ENCODE measurements around the gene SLC38A3.
"Not testable (repeated sequence)": the region's sequence is repeated elsewhere in the genome, so short reads cannot be mapped to it uniquely, and the experiment has no call there.

The SLC38A3 gene

GRCh38 chr3:50224639-50225038 is 19.6 kb downstream of the SLC38A3 start:
- H3K4me1 ChIP-seq (ENCODE audit: control insufficient read depth, insufficient read depth, low read length), result peaks cover 19% of the 10 kb centered on the region
- H3K9me3 ChIP-seq (ENCODE audit: control insufficient read depth, insufficient read depth, low read depth, low read length), result no peaks in the 10 kb centered on the region
- no peaks in the 10 kb centered on the region for H3K36me3 ChIP-seq (ENCODE audit: control insufficient read depth, insufficient read depth, low read length)
- H3K27me3 ChIP-seq (ENCODE audit: control insufficient read depth, insufficient read depth, low read length), result peaks cover 4% of the 10 kb centered on the region; the same call in 1 of the 2 replicates
- no peak overlapping the region for H3K27ac ChIP-seq (ENCODE audit: low read depth, low read length)
- H3K9ac ChIP-seq (ENCODE audit: low read length), result no peak overlapping the region
- no peak overlapping the region for H3K4me3 ChIP-seq (ENCODE audit: low read depth, low read length)

- H3K9me3 ChIP-seq (ENCODE audit: control insufficient read depth, insufficient read depth, low read depth, low read length), result no peaks in the 10 kb centered on the region
- H3K4me1 ChIP-seq (ENCODE audit: control insufficient read depth, insufficient read depth, low read length), result peaks cover 11% of the 10 kb centered on the region
- H3K27ac ChIP-seq (ENCODE audit: low read depth, low read length), result no peak overlapping the region
- H3K27me3 ChIP-seq (ENCODE audit: control insufficient read depth, insufficient read depth, low read length), result peaks cover 4% of the 10 kb centered on the region; the same call in 1 of the 2 replicates
- peak overlapping the region; percentile 44 for H3K9ac ChIP-seq (ENCODE audit: low read length)
- no peaks in the 10 kb centered on the region for H3K36me3 ChIP-seq (ENCODE audit: control insufficient read depth, insufficient read depth, low read length)
- peak overlapping the region; percentile 64 for H3K4me3 ChIP-seq (ENCODE audit: low read depth, low read length)
Measured at GRCh38 chr3:50226888-50227389, 21.9 kb downstream of the SLC38A3 start.

DNA sequence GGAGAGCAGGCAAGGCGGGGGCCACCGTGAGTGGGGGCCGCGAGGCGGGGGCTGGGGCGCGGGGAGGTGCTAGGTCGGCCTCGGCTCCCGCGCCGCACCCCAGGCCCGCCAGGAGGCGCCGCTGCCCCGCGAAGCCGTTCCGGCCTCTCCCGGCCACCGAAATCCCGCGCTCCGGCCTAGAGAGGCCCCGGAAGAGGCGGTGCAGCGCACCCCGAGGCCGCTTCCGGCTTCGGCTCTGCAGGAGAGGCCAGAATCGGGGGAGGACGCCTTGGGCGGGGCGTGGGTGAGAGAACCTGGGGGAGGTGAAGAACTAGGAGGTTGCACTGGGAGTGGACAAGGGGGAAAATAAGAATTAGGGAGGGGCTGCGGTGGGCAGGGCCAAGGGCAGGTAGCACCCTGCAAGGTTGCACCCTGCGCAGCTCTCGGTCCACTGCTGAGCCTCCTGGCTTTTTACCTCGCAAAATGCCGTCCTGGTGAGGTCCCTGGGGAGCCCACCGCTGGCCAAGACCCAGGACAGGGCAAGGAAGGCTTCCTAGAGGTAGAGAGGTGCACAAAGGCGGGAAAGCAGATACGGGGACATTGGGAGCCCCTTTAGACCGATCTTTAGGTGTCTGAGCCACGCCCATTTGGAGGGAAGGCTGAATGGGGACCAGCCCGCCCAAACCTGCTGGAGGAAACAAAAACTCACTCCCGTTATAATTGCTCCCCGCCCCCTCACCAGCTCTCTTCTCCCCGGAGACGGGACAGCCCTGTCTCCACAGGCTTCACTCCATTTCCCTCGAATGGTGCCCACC is 22.5 kb downstream of the SLC38A3 start:
- Histone ChIP-seq H3K27me3 (ENCODE audit: control insufficient read depth, insufficient read depth, low read length) (peaks cover 4% of the 10 kb centered on the region; the same call in 1 of the 2 replicates), H3K27ac (ENCODE audit: low read depth, low read length) (peak overlapping the region; percentile 48), H3K9ac (ENCODE audit: low read length) (peak overlapping the region; percentile 81), H3K36me3 (ENCODE audit: control insufficient read depth, insufficient read depth, low read length) (no peaks in the 10 kb centered on the region), H3K9me3 (ENCODE audit: control insufficient read depth, insufficient read depth, low read depth, low read length) (no peaks in the 10 kb centered on the region), H3K4me3 (ENCODE audit: low read depth, low read length) (peak overlapping the region; percentile 83), H3K4me1 (ENCODE audit: control insufficient read depth, insufficient read depth, low read length) (peaks cover 11% of the 10 kb centered on the region)

GRCh38 chr3:50228184-50228763 is 23.2 kb downstream of the SLC38A3 start:
- not testable (repeated sequence) for H3K27me3 ChIP-seq (ENCODE audit: control insufficient read depth, insufficient read depth, low read length); H3K9me3 ChIP-seq (ENCODE audit: control insufficient read depth, insufficient read depth, low read depth, low read length); H3K36me3 ChIP-seq (ENCODE audit: control insufficient read depth, insufficient read depth, low read length)
- peak overlapping the region; percentile 48; the same call in 1 of the 2 replicates for H3K27ac ChIP-seq (ENCODE audit: low read depth, low read length)
- H3K9ac ChIP-seq (ENCODE audit: low read length), result peak overlapping the region; percentile 81
- peak overlapping the region; percentile 83 for H3K4me3 ChIP-seq (ENCODE audit: low read depth, low read length)
- H3K4me1 ChIP-seq (ENCODE audit: control insufficient read depth, insufficient read depth, low read length), result peaks cover 13% of the 10 kb centered on the region

DNA sequence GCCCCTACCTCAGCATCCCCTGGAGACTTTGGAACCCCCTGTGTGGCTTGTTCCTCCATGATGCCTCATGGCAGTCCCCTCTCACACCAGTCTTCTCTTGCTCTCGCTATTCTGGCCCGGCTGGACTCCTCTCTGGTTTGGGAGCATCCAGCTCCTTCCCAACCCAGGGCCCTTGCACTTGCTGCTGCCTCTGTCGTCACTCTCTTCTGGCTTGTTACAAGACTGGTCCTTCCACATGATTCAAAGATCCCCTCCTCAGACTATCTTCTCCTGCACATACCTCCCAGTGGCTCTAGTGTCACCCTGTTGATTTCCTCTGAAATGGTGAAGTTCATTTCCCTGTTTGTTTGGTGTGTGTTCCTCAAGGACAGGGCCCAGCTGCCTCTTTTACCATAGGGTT is 24.4 kb downstream of the SLC38A3 start:
- H3K4me1 ChIP-seq (ENCODE audit: control insufficient read depth, insufficient read depth, low read length), result peaks cover 15% of the 10 kb centered on the region
- H3K27me3 ChIP-seq (ENCODE audit: control insufficient read depth, insufficient read depth, low read length), result peaks cover 4% of the 10 kb centered on the region; the same call in 1 of the 2 replicates
- no peak overlapping the region for H3K27ac ChIP-seq (ENCODE audit: low read depth, low read length)
- H3K9me3 ChIP-seq (ENCODE audit: control insufficient read depth, insufficient read depth, low read depth, low read length), result no peaks in the 10 kb centered on the region
- H3K36me3 ChIP-seq (ENCODE audit: control insufficient read depth, insufficient read depth, low read length), result no peaks in the 10 kb centered on the region
- no peak overlapping the region for H3K4me3 ChIP-seq (ENCODE audit: low read depth, low read length)
- no peak overlapping the region for H3K9ac ChIP-seq (ENCODE audit: low read length)

GRCh38 chr3:50230104-50230793 is 25.2 kb downstream of the SLC38A3 start:
- Histone ChIP-seq H3K27me3 (ENCODE audit: control insufficient read depth, insufficient read depth, low read length) (peaks cover 4% of the 10 kb centered on the region; the same call in 1 of the 2 replicates), H3K4me3 (ENCODE audit: low read depth, low read length) (no peak overlapping the region), H3K4me1 (ENCODE audit: control insufficient read depth, insufficient read depth, low read length) (peaks cover 15% of the 10 kb centered on the region)

GRCh38 chr3:50230794-50231125 is 25.7 kb downstream of the SLC38A3 start:
- peaks cover 15% of the 10 kb centered on the region for H3K4me1 ChIP-seq (ENCODE audit: control insufficient read depth, insufficient read depth, low read length)
- no peak overlapping the region for H3K4me3 ChIP-seq (ENCODE audit: low read depth, low read length)
- H3K9me3 ChIP-seq (ENCODE audit: control insufficient read depth, insufficient read depth, low read depth, low read length), result no peaks in the 10 kb centered on the region
- H3K27me3 ChIP-seq (ENCODE audit: control insufficient read depth, insufficient read depth, low read length), result peaks cover 4% of the 10 kb centered on the region; the same call in 1 of the 2 replicates
- no peak overlapping the region for H3K9ac ChIP-seq (ENCODE audit: low read length)
- H3K36me3 ChIP-seq (ENCODE audit: control insufficient read depth, insufficient read depth, low read length), result no peaks in the 10 kb centered on the region
- no peak overlapping the region for H3K27ac ChIP-seq (ENCODE audit: low read depth, low read length)

More at GRCh38 chr3:50230104-50230793, 25.2 kb downstream of the SLC38A3 start:
- no peaks in the 10 kb centered on the region for H3K36me3 ChIP-seq (ENCODE audit: control insufficient read depth, insufficient read depth, low read length)
- H3K27ac ChIP-seq (ENCODE audit: low read depth, low read length), result no peak overlapping the region
- H3K9ac ChIP-seq (ENCODE audit: low read length), result no peak overlapping the region
- no peaks in the 10 kb centered on the region for H3K9me3 ChIP-seq (ENCODE audit: control insufficient read depth, insufficient read depth, low read depth, low read length)

DNA sequence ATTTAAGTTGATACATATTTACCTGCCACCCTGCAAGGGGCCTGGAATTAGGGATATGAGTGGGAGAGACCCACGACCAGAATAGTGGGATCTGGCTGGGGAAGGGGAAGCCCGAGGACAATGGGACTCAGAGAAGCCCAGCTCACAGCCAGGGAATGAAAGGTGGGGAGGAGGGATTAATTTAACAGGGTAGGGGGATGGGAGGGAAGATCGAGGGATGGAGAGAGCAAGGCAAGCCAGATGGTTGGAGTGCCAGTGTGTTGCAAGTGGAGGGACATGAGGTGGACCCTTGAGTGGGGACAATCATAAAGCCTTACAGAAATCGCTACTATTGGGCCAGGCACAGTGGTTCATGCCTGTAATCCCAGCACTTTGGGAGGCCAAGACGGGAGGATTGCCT is 26.5 kb downstream of the SLC38A3 start:
- H3K27me3 ChIP-seq (ENCODE audit: control insufficient read depth, insufficient read depth, low read length), result peaks cover 4% of the 10 kb centered on the region; the same call in 1 of the 2 replicates
- H3K4me1 ChIP-seq (ENCODE audit: control insufficient read depth, insufficient read depth, low read length), result peaks cover 15% of the 10 kb centered on the region

GRCh38 chr3:50232303-50232702 is 27.2 kb downstream of the SLC38A3 start:
- Histone ChIP-seq H3K27me3 (ENCODE audit: control insufficient read depth, insufficient read depth, low read length) (no peaks in the 10 kb centered on the region), H3K4me3 (ENCODE audit: low read depth, low read length) (no peak overlapping the region), H3K9me3 (ENCODE audit: control insufficient read depth, insufficient read depth, low read depth, low read length) (no peaks in the 10 kb centered on the region), H3K27ac (ENCODE audit: low read depth, low read length) (no peak overlapping the region), H3K36me3 (ENCODE audit: control insufficient read depth, insufficient read depth, low read length) (no peaks in the 10 kb centered on the region), H3K9ac (ENCODE audit: low read length) (no peak overlapping the region), H3K4me1 (ENCODE audit: control insufficient read depth, insufficient read depth, low read length) (peaks cover 13% of the 10 kb centered on the region)

More for the DNA sequence above, 26.5 kb downstream of the SLC38A3 start:
- Histone ChIP-seq H3K36me3 (ENCODE audit: control insufficient read depth, insufficient read depth, low read length) (no peaks in the 10 kb centered on the region), H3K4me3 (ENCODE audit: low read depth, low read length) (no peak overlapping the region), H3K27ac (ENCODE audit: low read depth, low read length) (no peak overlapping the region), H3K9ac (ENCODE audit: low read length) (no peak overlapping the region), H3K9me3 (ENCODE audit: control insufficient read depth, insufficient read depth, low read depth, low read length) (no peaks in the 10 kb centered on the region)

- no peak overlapping the region for H3K27ac ChIP-seq (ENCODE audit: low read depth, low read length)
Measured at GRCh38 chr3:50233176-50233575, 28.1 kb downstream of the SLC38A3 start.

More at GRCh38 chr3:50233176-50233575, 28.1 kb downstream of the SLC38A3 start:
- Histone ChIP-seq H3K27me3 (ENCODE audit: control insufficient read depth, insufficient read depth, low read length) (no peaks in the 10 kb centered on the region), H3K4me3 (ENCODE audit: low read depth, low read length) (no peak overlapping the region), H3K36me3 (ENCODE audit: control insufficient read depth, insufficient read depth, low read length) (no peaks in the 10 kb centered on the region), H3K9me3 (ENCODE audit: control insufficient read depth, insufficient read depth, low read depth, low read length) (no peaks in the 10 kb centered on the region), H3K9ac (ENCODE audit: low read length) (no peak overlapping the region), H3K4me1 (ENCODE audit: control insufficient read depth, insufficient read depth, low read length) (peaks cover 19% of the 10 kb centered on the region)

All from HUES6 (cell line).